ENCODE data around the gene ARID5B. TPM values are rescaled to one million over a fixed set of nuclear protein-coding genes. Genes with fewer than 3 reads are reported as not detected.

Gene ARID5B, protein sequence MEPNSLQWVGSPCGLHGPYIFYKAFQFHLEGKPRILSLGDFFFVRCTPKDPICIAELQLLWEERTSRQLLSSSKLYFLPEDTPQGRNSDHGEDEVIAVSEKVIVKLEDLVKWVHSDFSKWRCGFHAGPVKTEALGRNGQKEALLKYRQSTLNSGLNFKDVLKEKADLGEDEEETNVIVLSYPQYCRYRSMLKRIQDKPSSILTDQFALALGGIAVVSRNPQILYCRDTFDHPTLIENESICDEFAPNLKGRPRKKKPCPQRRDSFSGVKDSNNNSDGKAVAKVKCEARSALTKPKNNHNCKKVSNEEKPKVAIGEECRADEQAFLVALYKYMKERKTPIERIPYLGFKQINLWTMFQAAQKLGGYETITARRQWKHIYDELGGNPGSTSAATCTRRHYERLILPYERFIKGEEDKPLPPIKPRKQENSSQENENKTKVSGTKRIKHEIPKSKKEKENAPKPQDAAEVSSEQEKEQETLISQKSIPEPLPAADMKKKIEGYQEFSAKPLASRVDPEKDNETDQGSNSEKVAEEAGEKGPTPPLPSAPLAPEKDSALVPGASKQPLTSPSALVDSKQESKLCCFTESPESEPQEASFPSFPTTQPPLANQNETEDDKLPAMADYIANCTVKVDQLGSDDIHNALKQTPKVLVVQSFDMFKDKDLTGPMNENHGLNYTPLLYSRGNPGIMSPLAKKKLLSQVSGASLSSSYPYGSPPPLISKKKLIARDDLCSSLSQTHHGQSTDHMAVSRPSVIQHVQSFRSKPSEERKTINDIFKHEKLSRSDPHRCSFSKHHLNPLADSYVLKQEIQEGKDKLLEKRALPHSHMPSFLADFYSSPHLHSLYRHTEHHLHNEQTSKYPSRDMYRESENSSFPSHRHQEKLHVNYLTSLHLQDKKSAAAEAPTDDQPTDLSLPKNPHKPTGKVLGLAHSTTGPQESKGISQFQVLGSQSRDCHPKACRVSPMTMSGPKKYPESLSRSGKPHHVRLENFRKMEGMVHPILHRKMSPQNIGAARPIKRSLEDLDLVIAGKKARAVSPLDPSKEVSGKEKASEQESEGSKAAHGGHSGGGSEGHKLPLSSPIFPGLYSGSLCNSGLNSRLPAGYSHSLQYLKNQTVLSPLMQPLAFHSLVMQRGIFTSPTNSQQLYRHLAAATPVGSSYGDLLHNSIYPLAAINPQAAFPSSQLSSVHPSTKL
- total RNA-seq (2014; rRNA removed; shearing (Covaris generic)) = 7.2 and 7.6 TPM in 2 replicates

DNA sequence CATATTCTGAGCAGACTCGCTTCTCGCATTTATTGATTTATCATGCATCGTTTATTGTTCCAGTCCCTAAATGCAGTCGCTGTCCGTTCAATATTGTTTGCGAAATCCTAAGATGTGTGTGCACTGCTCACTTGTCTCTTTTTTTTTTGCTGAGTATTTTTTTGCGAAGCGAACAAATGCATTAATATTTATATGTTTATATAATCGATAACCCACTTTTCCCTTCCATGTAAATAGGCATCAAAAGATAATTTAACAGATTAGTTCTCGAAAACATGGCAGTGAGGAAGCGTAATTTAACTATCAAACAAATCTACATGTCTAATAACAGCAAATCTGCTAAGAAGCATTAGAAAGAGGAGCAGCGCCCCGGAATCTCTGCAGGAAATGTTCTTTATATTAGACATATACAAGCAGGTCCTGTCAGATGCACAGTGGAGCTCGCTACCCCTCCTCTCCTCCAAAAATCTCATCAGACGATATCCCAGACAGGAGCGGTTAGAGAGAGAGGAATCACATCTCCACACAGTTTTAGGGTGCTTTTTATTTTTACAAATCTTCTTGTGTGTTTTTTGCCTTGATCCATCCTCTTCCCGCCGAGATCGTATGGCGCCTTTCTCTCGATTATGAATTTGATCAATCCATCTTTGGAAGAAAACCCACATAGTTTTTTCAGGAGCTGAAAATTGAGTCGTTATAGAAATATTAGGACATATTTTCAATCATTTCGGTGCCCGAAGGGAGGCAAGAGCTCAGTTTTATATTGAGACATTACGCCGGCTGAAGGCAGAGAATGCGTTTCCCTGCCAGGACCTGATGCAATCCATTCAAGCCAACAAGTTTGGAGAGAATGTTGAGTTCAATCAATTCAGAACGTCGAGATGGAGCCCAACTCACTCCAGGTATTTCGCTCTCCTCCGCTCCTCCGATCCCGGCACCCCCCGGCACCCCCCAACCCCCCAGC lies at the start of gene ARID5B:
TSS of gene ARID5B (plus strand) at position 871 of the 964 bp plus-strand sequence. CDS start at position 882, 11 bp downstream.

Other genes with a start within 250 kb of the ARID5B start
- not detected in 2 replicates for gene CABCOCO1, start 238.8 kb upstream of the ARID5B start, total RNA-seq (2014; rRNA removed; shearing (Covaris generic))